RWPE1 (cell line): ENCODE results near the gene F11.

Experiments used
- CTCF ChIA-PET: fragments of 350-600 bp; sonication (Branson Sonifier 250); formaldehyde crosslinking; extraction: SDS; loops from one replicate; lab custom pipeline; 2021; lab: Yijun Ruan, JAX
- POLR2A ChIA-PET: fragments of 400-600 bp; formaldehyde crosslinking; extraction: SDS; loops from one replicate; lab custom pipeline; 2020; ENCODE audit warnings: antibody characterized with exemption; ENCODE audit not compliant: low non-redundant PET; lab: Yijun Ruan, JAX
- DNase-seq: peaks from one replicate; pipeline ENCODE4 v3.0.0; 2012; ENCODE audit warnings: low spot score
- H3K27ac ChIP-seq: fragments of 450-650 bp; 2 replicates; pipeline ENCODE4 v1.5.1; 2017
- TF ChIP-seq, protein P1 (sequence below): fragments of 450-650 bp; conservative IDR thresholded peaks from 2 replicates; pipeline ENCODE4 v1.5.1; 2017; ENCODE audit warnings: low read depth, mild to moderate bottlenecking

F11 gene

DNA sequence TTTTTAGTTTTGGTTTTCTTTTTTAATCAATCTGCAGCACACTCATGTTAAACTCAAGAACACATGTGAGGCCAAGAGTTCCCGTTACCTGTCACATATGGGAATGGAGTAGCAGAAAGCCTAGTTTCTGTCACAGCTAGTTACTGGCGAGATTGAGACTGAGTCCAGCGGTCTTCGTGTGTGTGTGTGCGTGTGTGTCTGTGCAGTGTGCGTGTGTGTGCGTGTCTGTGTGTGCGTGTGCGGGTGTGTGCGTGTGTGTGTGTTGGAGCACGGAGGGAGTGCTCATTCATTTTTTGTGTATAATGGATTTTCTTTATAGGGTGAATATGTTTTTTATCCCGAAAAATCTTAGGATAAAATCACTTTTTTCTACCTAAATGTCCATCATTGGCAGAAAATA lies 19.2 kb downstream of the F11 start:
- ChIA-PET POLR2A (no interaction called here), CTCF (no interaction called here)
- TF ChIP-seq, protein P1, sequence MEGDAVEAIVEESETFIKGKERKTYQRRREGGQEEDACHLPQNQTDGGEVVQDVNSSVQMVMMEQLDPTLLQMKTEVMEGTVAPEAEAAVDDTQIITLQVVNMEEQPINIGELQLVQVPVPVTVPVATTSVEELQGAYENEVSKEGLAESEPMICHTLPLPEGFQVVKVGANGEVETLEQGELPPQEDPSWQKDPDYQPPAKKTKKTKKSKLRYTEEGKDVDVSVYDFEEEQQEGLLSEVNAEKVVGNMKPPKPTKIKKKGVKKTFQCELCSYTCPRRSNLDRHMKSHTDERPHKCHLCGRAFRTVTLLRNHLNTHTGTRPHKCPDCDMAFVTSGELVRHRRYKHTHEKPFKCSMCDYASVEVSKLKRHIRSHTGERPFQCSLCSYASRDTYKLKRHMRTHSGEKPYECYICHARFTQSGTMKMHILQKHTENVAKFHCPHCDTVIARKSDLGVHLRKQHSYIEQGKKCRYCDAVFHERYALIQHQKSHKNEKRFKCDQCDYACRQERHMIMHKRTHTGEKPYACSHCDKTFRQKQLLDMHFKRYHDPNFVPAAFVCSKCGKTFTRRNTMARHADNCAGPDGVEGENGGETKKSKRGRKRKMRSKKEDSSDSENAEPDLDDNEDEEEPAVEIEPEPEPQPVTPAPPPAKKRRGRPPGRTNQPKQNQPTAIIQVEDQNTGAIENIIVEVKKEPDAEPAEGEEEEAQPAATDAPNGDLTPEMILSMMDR: no peak
- no peak for DNase-seq
- no peak overlapping the region for H3K27ac ChIP-seq

DNA sequence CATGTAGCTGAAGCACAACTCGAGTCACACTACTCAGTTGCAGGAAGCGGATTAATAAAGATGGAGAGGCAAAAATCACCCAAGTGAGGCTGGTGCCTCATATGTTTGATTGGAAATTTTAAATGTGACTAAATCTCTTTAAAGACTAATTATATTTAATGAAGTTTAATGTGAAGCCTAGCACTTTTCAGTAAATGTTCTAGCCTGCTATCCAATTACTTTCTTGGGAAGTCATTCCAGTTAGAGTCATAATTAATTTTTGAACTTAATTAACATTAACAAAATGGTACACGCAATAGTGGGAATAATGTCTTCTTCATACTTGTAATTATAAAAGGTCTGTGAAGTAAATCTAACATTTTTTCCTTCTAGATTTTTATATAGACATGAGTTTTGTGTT lies 20.6 kb downstream of the F11 start:
- H3K27ac ChIP-seq: no peak overlapping the region
- TF ChIP-seq, protein P1: no peak
- ChIA-PET POLR2A (no interaction called here), CTCF (no interaction called here)
- no peak for DNase-seq

GRCh38 chr4:186291256-186291890 lies 25.4 kb downstream of the F11 start:
- POLR2A ChIA-PET: no interaction called here
- no peak for DNase-seq
- H3K27ac ChIP-seq: no peak overlapping the region
- TF ChIP-seq, protein P1: no peak
- CTCF ChIA-PET: no interaction called here

DNA sequence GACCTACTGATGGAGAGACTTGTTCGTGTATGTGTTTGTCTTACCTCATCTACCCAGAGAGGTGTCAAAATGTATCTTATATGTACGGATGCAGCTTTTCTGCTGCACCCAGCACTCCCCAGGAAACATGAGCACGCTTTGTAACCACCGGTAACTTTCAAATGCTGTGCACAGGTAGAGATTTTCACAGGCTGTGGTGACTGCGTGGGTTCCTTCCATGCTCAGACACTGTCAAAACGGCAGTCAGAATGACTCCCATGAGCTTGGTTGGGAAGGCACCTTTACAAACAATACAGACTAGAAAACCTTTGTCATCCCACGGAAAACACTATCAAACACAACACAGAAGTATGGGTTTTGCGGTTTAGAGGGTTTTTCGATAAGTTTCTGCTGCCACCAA lies 28.2 kb downstream of the F11 start:
- ChIA-PET POLR2A (no interaction called here), CTCF (interaction anchor here (0.6 kb wide), 1 partner anchor 20 kb away, joined by 5 read pairs; no protein-coding TSS in a partner anchor)
- DNase-seq: no peak
- TF ChIP-seq, protein P1: no peak
- H3K27ac ChIP-seq: no peak overlapping the region

DNA sequence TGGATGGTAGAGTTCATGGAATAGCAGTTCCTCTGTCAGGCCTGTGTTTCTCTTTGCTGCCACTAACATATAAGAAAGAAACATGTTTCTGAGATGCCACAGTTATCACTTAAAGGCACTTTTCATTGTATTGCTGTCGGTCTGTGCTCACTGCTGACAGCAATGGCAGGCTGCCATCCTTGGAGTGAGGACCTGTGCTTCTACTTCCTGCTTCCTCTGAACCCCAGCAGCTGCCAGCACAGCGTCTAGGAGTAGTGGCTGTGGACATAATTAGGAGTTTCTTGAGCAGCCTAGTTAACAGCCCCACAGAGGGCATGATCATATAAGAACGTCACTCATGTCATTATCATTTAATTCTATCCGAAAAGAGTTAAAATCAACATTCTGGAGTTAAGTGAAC lies 30.5 kb downstream of the F11 start:
- ChIA-PET CTCF (no interaction called here), POLR2A (no interaction called here)
- TF ChIP-seq, protein P1: no peak
- no peak overlapping the region for H3K27ac ChIP-seq
- DNase-seq: no peak

GRCh38 chr4:186297013-186297645 lies 31.1 kb downstream of the F11 start:
- ChIA-PET POLR2A (no interaction called here), CTCF (no interaction called here)
- no peak overlapping the region for H3K27ac ChIP-seq
- TF ChIP-seq, protein P1: peak; percentile 74
- peak; percentile 53 for DNase-seq
